ENCODE results near the gene LAMTOR2. TPM values are rescaled to one million over a fixed set of nuclear protein-coding genes. Genes with fewer than 3 reads are reported as not detected.

Gene LAMTOR2
- total RNA-seq, 1 donor from 2014 or later: 49.8 TPM

DNA sequence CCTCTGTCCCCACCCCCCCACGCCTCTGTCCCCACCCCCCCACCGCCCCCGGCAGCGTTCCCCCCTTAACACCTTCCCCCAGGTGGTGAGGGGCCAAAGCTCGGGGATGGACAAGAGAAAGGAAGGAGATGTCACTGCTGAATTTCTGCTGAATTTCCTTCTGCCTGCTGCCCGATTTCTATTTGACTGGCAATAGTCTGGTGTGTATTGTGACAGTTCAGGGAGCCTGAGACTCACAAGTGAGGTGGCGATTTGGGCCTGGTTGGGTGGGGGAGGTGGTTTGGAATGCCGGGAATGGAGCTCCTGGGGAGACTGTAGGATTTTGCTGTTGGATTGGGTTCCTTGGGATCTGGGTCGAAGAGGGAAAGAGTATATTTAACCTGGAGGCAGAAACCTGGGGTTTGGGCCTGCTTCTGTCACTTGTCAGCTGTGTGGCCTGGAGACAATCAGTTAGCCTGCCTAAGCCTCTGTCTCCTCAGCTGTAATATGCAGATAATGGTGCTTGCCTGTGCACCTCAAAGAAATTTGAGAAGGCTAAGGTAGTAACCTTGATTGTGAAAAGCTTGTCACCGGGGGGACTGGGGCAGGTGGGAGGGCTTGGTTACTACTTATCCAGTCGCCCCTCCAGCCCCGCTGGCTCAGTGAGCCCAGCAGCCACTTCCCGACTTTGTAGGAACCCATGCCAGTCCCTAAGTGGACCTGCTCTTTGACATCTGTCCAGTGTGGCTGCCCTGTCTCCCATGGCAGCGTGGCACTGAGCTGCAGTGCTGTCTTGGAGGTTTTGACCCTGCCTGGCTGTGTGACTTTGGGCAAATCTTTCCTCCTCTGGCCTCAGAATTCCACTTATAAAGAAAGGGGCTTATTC is 52.3 kb downstream of the LAMTOR2 start:
- intact Hi-C loops (cut with DNase I): loop anchor here (1.0 to 2.0 kb wide), 2 partner anchors 7 to 16 kb away; partner anchors contain the start of gene LMNA
- no peak for DNase-seq (ENCODE audit: low spot score)

DNA sequence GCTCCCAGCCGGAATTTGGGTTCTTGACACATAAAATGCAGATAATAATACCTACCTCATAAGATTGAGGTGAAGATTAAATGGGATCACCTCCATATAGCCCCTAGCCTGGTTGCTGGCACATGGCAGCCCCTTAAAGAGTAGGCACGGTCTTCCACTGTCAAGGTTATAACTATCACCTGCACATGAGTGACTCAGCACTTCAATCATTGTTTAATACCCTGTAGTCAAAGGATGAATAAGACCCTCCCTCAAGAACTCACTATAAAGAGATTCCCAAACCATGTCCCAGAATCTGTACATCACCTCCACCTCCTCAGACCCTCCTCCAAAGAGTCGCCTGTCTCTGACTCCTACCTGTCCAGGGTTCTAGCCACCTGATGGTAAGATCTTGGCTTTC is 53.5 kb downstream of the LAMTOR2 start:
- DNase-seq (ENCODE audit: low spot score): no peak
- intact Hi-C loops (cut with DNase I): no loop called here

Other genes with a start within 250 kb of the LAMTOR2 start
- gene GON4L, start 197.6 kb upstream of the LAMTOR2 start, total RNA-seq: 29.5 TPM
- 24.4 TPM for gene SYT11, start 195.2 kb upstream of the LAMTOR2 start, total RNA-seq
- gene RIT1, start 143.4 kb upstream of the LAMTOR2 start, total RNA-seq: 26.2 TPM
- 26.8 TPM for gene KHDC4, start 120.4 kb upstream of the LAMTOR2 start, total RNA-seq
- gene RXFP4, start 113.1 kb upstream of the LAMTOR2 start, total RNA-seq: not detected
- gene ARHGEF2, start 76.2 kb upstream of the LAMTOR2 start, total RNA-seq: 95.9 TPM
- gene SSR2, start 33.8 kb upstream of the LAMTOR2 start, total RNA-seq: 81.2 TPM
- gene UBQLN4, start 984 bp upstream of the LAMTOR2 start, total RNA-seq: 26.3 TPM
- not detected for gene RAB25, start 6.4 kb downstream of the LAMTOR2 start, total RNA-seq
- gene MEX3A, start 27.7 kb downstream of the LAMTOR2 start, total RNA-seq: 0.24 TPM
- 298 TPM for gene LMNA, start 59.9 kb downstream of the LAMTOR2 start, total RNA-seq
- gene SEMA4A, start 98.8 kb downstream of the LAMTOR2 start, total RNA-seq: 2.7 TPM
- gene SLC25A44, start 139.3 kb downstream of the LAMTOR2 start, total RNA-seq: 15.4 TPM
- gene PMF1, start 158.2 kb downstream of the LAMTOR2 start, total RNA-seq: 54.3 TPM
- 0.78 TPM for gene BGLAP, start 187.4 kb downstream of the LAMTOR2 start, total RNA-seq
- gene PAQR6, start 193.3 kb downstream of the LAMTOR2 start, total RNA-seq: 2.6 TPM
- gene SMG5, start 228.0 kb downstream of the LAMTOR2 start, total RNA-seq: 112 TPM
- 2.2 TPM for gene TMEM79, start 229.5 kb downstream of the LAMTOR2 start, total RNA-seq
- 15.2 TPM for gene GLMP, start 240.9 kb downstream of the LAMTOR2 start, total RNA-seq
- gene VHLL, start 244.5 kb downstream of the LAMTOR2 start, total RNA-seq: not detected

Data from cardiac septum (tissue), 1 donor.